HEK293 (cell line): ENCODE results near the gene SLC35F3.

Experiments
- BCL6B ChIP-seq: fragments of 450-650 bp; formaldehyde crosslinking; IDR thresholded peaks from 2 replicates; pipeline ENCODE4 v1.5.1; 2017; ENCODE audit warnings: missing biosample characterization, missing genetic modification characterization
- CTCF ChIP-seq: fragments of 450-650 bp; formaldehyde crosslinking; IDR thresholded peaks from 2 replicates; pipeline ENCODE4 v1.5.1; 2016; ENCODE audit warnings: missing biosample characterization, missing genetic modification characterization
- PATZ1 ChIP-seq: fragments of 450-650 bp; formaldehyde crosslinking; IDR thresholded peaks from 2 replicates; pipeline ENCODE4 v1.5.1; 2016; ENCODE audit warnings: missing biosample characterization, missing genetic modification characterization
- TCF7L2 ChIP-seq: IDR thresholded peaks from 2 replicates; pipeline ENCODE4 v1.6.1; 2011; ENCODE audit warnings: low read depth, mild to moderate bottlenecking, inconsistent platforms, low read length, moderate library complexity, borderline replicate concordance
- YY1 ChIP-seq: fragments of 450-650 bp; formaldehyde crosslinking; IDR thresholded peaks from 2 replicates; pipeline ENCODE4 v1.5.1; 2018; ENCODE audit warnings: missing biosample characterization, missing genetic modification characterization
- ZBTB7A ChIP-seq: fragments of 450-650 bp; formaldehyde crosslinking; IDR thresholded peaks from 2 replicates; pipeline ENCODE4 v1.5.1; 2016; ENCODE audit warnings: low read depth, missing biosample characterization, missing genetic modification characterization
- ZNF19 ChIP-seq: fragments of 450-650 bp; formaldehyde crosslinking; IDR thresholded peaks from 2 replicates; pipeline ENCODE4; 2016; ENCODE audit warnings: missing biosample characterization, missing genetic modification characterization, low read depth
- ZNF223 ChIP-seq: fragments of 450-650 bp; formaldehyde crosslinking; IDR thresholded peaks from 2 replicates; pipeline ENCODE4 v1.5.1; 2016; ENCODE audit warnings: missing biosample characterization, missing genetic modification characterization
- ZNF274 ChIP-seq, 2 experiments: fragments of 200-500 bp in 1 of 2; fragments of 450-650 bp in 1 of 2; sonication (Bioruptor generic) in 1 of 2; formaldehyde crosslinking in 1 of 2; IDR thresholded peaks; 2 replicates each; pipeline versions ENCODE4 v1.5.1 to v1.6.1; 2014 to 2016; ENCODE audit warnings: borderline replicate concordance in 1 of 2, inconsistent platforms in 1 of 2, low read length in 1 of 2, missing biosample characterization in 1 of 2, missing genetic modification characterization in 1 of 2
- ZNF707 ChIP-seq: fragments of 450-650 bp; formaldehyde crosslinking; IDR thresholded peaks from 2 replicates; pipeline ENCODE4 v1.5.1; 2016; ENCODE audit warnings: missing biosample characterization, missing genetic modification characterization
- ZNF777 ChIP-seq: fragments of 450-650 bp; formaldehyde crosslinking; IDR thresholded peaks from 2 replicates; pipeline ENCODE4 v1.5.1; 2017; ENCODE audit warnings: missing biosample characterization, missing genetic modification characterization, borderline replicate concordance
- ZNF843 ChIP-seq: fragments of 450-650 bp; formaldehyde crosslinking; IDR thresholded peaks from 2 replicates; pipeline ENCODE4 v1.5.1; 2016; ENCODE audit warnings: missing biosample characterization, missing genetic modification characterization
- ZSCAN23 ChIP-seq: fragments of 450-650 bp; formaldehyde crosslinking; IDR thresholded peaks from 2 replicates; pipeline ENCODE4 v1.5.1; 2016; ENCODE audit warnings: missing biosample characterization, missing genetic modification characterization

GRCh38 chr1:234141006-234141405 is 236.5 kb downstream of the SLC35F3 start:
- TF ChIP-seq PATZ1 (tag by site-specific recombination) (no peak), ZNF19 (tag by site-specific recombination) (no peak), TCF7L2 (no peak), YY1 (tag by site-specific recombination) (no peak), BCL6B (tag by site-specific recombination) (no peak), ZNF274 (IDR thresholded peaks at IDR 0.05; ENCODE audit: low read length) (no peak), ZNF274 (tag by site-specific recombination; IDR thresholded peaks at IDR 0.05; ENCODE audit: borderline replicate concordance) (no peak), ZNF707 (no peak), ZBTB7A (no peak), CTCF (no peak), ZNF223 (no peak), ZNF843 (tag by site-specific recombination) (no peak), ZSCAN23 (tag by site-specific recombination) (no peak), ZNF777 (tag by site-specific recombination) (no peak)
